ENCODE measurements around the gene ZNF165. TPM values are rescaled to one million over a fixed set of nuclear protein-coding genes. Genes with fewer than 3 reads are reported as not detected.

ZNF165 gene
- total RNA-seq, 1 donor from 2014 or later: 0.47 TPM

GRCh38 chr6:28134015-28134414 is 53.6 kb downstream of the ZNF165 start:
- Mint-ChIP-seq H3K36me3 (ENCODE audit: unreplicated experiment) (no peaks in the 10 kb centered on the region), H3K4me3 (ENCODE audit: unreplicated experiment) (peak overlapping the region; percentile 6), H3K9me3 (ENCODE audit: unreplicated experiment) (peaks cover 7% of the 10 kb centered on the region), H3K27me3 (ENCODE audit: unreplicated experiment) (peaks cover 4% of the 10 kb centered on the region), H3K27ac (ENCODE audit: unreplicated experiment) (no peak overlapping the region), H3K4me1 (ENCODE audit: low read depth, unreplicated experiment) (peaks cover 15% of the 10 kb centered on the region)
- DNase-seq: no peak
- TF ChIP-seq CTCF (IDR thresholded peaks at IDR 0.05; ENCODE audit: partially characterized antibody, unreplicated experiment): no peak

- Mint-ChIP-seq H3K27me3 (ENCODE audit: unreplicated experiment) (peaks cover 4% of the 10 kb centered on the region), H3K9me3 (ENCODE audit: unreplicated experiment) (peaks cover 7% of the 10 kb centered on the region), H3K4me3 (ENCODE audit: unreplicated experiment) (peak overlapping the region; percentile 5), H3K4me1 (ENCODE audit: low read depth, unreplicated experiment) (peaks cover 15% of the 10 kb centered on the region), H3K36me3 (ENCODE audit: unreplicated experiment) (no peaks in the 10 kb centered on the region), H3K27ac (ENCODE audit: unreplicated experiment) (no peak overlapping the region)
- no peak for TF ChIP-seq CTCF (IDR thresholded peaks at IDR 0.05; ENCODE audit: partially characterized antibody, unreplicated experiment)
- DNase-seq: no peak
These were observed 54.3 kb downstream of the ZNF165 start for GRCh38 chr6:28134716-28135115.

- no peak for DNase-seq
- H3K4me1 Mint-ChIP-seq (ENCODE audit: low read depth, unreplicated experiment): peaks cover 15% of the 10 kb centered on the region
- H3K36me3 Mint-ChIP-seq (ENCODE audit: unreplicated experiment): no peaks in the 10 kb centered on the region
- peaks cover 5% of the 10 kb centered on the region for H3K27me3 Mint-ChIP-seq (ENCODE audit: unreplicated experiment)
- TF ChIP-seq CTCF (IDR thresholded peaks at IDR 0.05; ENCODE audit: partially characterized antibody, unreplicated experiment): no peak
- H3K9me3 Mint-ChIP-seq (ENCODE audit: unreplicated experiment): peaks cover 8% of the 10 kb centered on the region
- H3K4me3 Mint-ChIP-seq (ENCODE audit: unreplicated experiment): peak overlapping the region; percentile 99
- H3K27ac Mint-ChIP-seq (ENCODE audit: unreplicated experiment): peak overlapping the region; percentile 99
These were observed 55.0 kb downstream of the ZNF165 start for GRCh38 chr6:28135393-28135792.

DNA sequence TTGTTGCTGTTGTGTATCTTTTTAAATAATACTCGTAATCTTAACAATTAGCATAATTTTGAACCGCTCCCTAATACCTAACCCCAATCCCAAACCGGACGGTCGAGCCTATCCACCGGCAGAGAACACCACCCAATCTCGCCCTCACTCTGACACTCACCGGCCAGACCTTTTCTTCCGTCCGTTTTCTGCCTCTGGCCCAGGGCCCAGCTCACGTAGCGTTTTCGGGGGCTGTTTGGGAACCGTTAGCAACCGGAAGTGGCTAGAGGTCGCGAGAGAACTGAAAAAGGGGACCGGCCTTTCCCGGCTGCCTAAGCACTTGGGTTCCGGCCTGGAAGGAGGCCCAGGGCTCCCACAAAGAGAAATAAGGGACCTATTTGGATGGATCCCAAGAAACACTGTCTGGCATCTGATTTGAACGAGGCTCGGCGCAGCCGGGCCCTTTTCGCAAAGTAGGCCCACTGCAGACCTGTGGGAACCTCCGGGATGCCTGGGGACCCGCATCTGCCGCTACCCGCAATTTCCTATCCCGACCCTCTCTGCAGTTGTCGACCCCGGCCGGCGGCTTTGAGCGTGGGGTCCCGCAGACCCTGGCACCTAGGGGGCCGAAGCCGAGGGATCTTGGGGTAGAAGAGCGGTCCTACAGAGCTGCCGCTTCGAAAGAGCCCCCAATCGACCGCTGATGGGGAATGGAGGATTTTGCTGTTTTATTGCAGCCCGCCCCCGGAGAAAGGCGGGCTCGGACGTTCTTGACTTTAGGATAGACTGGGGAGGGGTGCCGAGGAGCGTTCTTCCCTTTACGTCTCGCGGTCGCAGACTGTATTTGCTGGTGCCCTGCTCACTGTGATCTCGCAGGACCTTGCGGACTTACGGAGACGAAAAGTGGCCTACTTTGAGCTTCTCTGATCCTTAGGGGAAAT is 56.5 kb downstream of the ZNF165 start:
- Mint-ChIP-seq H3K27ac (ENCODE audit: unreplicated experiment) (peak overlapping the region; percentile 99), H3K4me3 (ENCODE audit: unreplicated experiment) (peak overlapping the region; percentile 99), H3K4me1 (ENCODE audit: low read depth, unreplicated experiment) (peaks cover 15% of the 10 kb centered on the region), H3K36me3 (ENCODE audit: unreplicated experiment) (no peaks in the 10 kb centered on the region), H3K27me3 (ENCODE audit: unreplicated experiment) (peaks cover 6% of the 10 kb centered on the region), H3K9me3 (ENCODE audit: unreplicated experiment) (peaks cover 9% of the 10 kb centered on the region)
- peak; percentile 89 for DNase-seq
- no peak for TF ChIP-seq CTCF (IDR thresholded peaks at IDR 0.05; ENCODE audit: partially characterized antibody, unreplicated experiment)

DNA sequence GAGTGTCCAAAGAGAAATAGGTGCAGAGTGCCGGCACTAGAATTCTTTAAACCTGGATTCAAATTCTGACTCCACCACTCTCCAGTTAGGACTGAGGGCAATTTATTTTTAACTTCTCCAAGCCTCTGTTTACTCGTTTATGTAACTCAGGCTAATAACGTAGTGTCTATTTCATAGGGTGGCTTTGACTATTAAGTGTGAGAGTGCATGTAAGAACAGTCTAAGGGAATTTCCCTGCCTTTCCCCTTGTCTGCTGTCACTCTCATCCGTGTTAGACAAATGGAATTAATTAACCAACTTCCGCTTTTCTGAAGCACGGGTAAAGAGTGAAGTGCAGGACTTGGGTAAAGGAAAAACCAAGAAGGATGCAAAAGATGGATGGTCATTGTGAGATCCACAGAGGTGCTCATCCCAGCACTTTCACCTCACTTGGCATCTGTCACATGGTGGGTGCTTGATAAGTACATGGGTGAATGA is 57.2 kb downstream of the ZNF165 start:
- DNase-seq: no peak
- Mint-ChIP-seq H3K27ac (ENCODE audit: unreplicated experiment) (peak overlapping the region; percentile 99), H3K4me1 (ENCODE audit: low read depth, unreplicated experiment) (peaks cover 15% of the 10 kb centered on the region), H3K27me3 (ENCODE audit: unreplicated experiment) (peaks cover 6% of the 10 kb centered on the region), H3K4me3 (ENCODE audit: unreplicated experiment) (peak overlapping the region; percentile 99), H3K36me3 (ENCODE audit: unreplicated experiment) (no peaks in the 10 kb centered on the region), H3K9me3 (ENCODE audit: unreplicated experiment) (peaks cover 9% of the 10 kb centered on the region)
- no peak for TF ChIP-seq CTCF (IDR thresholded peaks at IDR 0.05; ENCODE audit: partially characterized antibody, unreplicated experiment)
